GM12874 (cell line): Measurements from ENCODE around the gene HLA-DPB1.
A peak's percentile ranks its signal among the peaks of the same experiment; 100 is the strongest.

Experiments used
- CTCF ChIP-seq: IDR thresholded peaks from 2 replicates; pipeline ENCODE4 v1.5.1; 2011; ENCODE audit warnings: low read depth, mild to moderate bottlenecking, control low read depth, low read length, moderate library complexity; ENCODE audit not compliant: insufficient read depth

HLA-DPB1 gene

GRCh38 chr6:33065312-33065711 is 10.5 kb upstream of the HLA-DPB1 start:
- no peak for TF ChIP-seq CTCF

- TF ChIP-seq CTCF = no peak
Observed at GRCh38 chr6:33066917-33067521, 8.8 kb upstream of the HLA-DPB1 start.

GRCh38 chr6:33069021-33069738 is 6.6 kb upstream of the HLA-DPB1 start:
- 0 out of 2 replicates have a peak, but pooled peaks have one; percentile 16 for TF ChIP-seq CTCF

- TF ChIP-seq CTCF = no peak
Observed at GRCh38 chr6:33070909-33071308, 4.9 kb upstream of the HLA-DPB1 start.

GRCh38 chr6:33071569-33071968 is 4.2 kb upstream of the HLA-DPB1 start:
- TF ChIP-seq CTCF = no peak

GRCh38 chr6:33072508-33073100 is 3.2 kb upstream of the HLA-DPB1 start:
- no peak for TF ChIP-seq CTCF

GRCh38 chr6:33073431-33073871 is 2.3 kb upstream of the HLA-DPB1 start, which contains the start of gene HLA-DPA1:
Gene HLA-DPA1, minus strand, starts transcription at chr6:33073649.
- TF ChIP-seq CTCF = no peak
